DOHH2 (cell line): ENCODE results near the gene SH2D1A.

Experiments used
- CTCF ChIP-seq: fragments of 200-600 bp; sonication (generic); IDR thresholded peaks from one replicate; pipeline ENCODE4 v1.5.1; 2014; ENCODE audit warnings: antibody characterized with exemption, mild to moderate bottlenecking, low read depth, low read length; ENCODE audit not compliant: poor library complexity, severe bottlenecking
- EZH2phosphoT487 ChIP-seq: fragments of 200-600 bp; sonication (generic); IDR thresholded peaks from 2 replicates; pipeline ENCODE4 v1.6.1; 2017; ENCODE audit warnings: borderline replicate concordance, mild to moderate bottlenecking, antibody characterized with exemption, low read length, moderate library complexity, mixed read lengths

- no peak for TF ChIP-seq CTCF
- TF ChIP-seq EZH2phosphoT487 = no peak
Observed at GRCh38 chrX:124344246-124344645, 2.1 kb upstream of the SH2D1A start.
